G401.6 (cell line): Measurements from ENCODE around the gene DDX11.
"Not testable (repeated sequence)": the region's sequence is repeated elsewhere in the genome, so short reads cannot be mapped to it uniquely, and the experiment has no call there.

Experiments
- FAIRE-seq: peaks from 2 replicates; lab custom pipeline; 2012; peaks lifted over from hg19 to GRCh38; lab: Jason Lieb, UNC

The DDX11 gene

GRCh38 chr12:31073527-31074332 lies at the start of gene DDX11:
Gene DDX11 (plus strand): TSS chr12:31073860. CDS start chr12:31078394, 4,534 bp downstream.
- FAIRE-seq: not testable (repeated sequence)

- no peak for FAIRE-seq
Observed at GRCh38 chr12:31026202-31026601, 47.5 kb upstream of the DDX11 start.

GRCh38 chr12:31027006-31027405 lies 46.7 kb upstream of the DDX11 start:
- FAIRE-seq: not testable (repeated sequence)

- no peak for FAIRE-seq
Observed at GRCh38 chr12:31029468-31029867, 44.2 kb upstream of the DDX11 start.

GRCh38 chr12:31029916-31030562 lies 43.6 kb upstream of the DDX11 start:
- no peak for FAIRE-seq

GRCh38 chr12:31031951-31032335 lies 41.7 kb upstream of the DDX11 start:
- no peak for FAIRE-seq

- no peak for FAIRE-seq
Observed at GRCh38 chr12:31033146-31033545, 40.5 kb upstream of the DDX11 start.

GRCh38 chr12:31033681-31034080 lies 40.0 kb upstream of the DDX11 start:
- no peak for FAIRE-seq

- FAIRE-seq: no peak
Observed at GRCh38 chr12:31034372-31034771, 39.3 kb upstream of the DDX11 start.

GRCh38 chr12:31035226-31035625 lies 38.4 kb upstream of the DDX11 start:
- FAIRE-seq: no peak

GRCh38 chr12:31035967-31036665 lies 37.5 kb upstream of the DDX11 start:
- no peak for FAIRE-seq

- FAIRE-seq: no peak
Observed at GRCh38 chr12:31037028-31037427, 36.6 kb upstream of the DDX11 start.

GRCh38 chr12:31037931-31038330 lies 35.7 kb upstream of the DDX11 start:
- FAIRE-seq: no peak

GRCh38 chr12:31041033-31041564 lies 32.6 kb upstream of the DDX11 start:
- FAIRE-seq: no peak

- FAIRE-seq: not testable (repeated sequence)
Observed at GRCh38 chr12:31050143-31050542, 23.5 kb upstream of the DDX11 start.

- not testable (repeated sequence) for FAIRE-seq
Observed at GRCh38 chr12:31050548-31050947, 23.1 kb upstream of the DDX11 start.

GRCh38 chr12:31051692-31052091 lies 22.0 kb upstream of the DDX11 start:
- not testable (repeated sequence) for FAIRE-seq

- not testable (repeated sequence) for FAIRE-seq
Observed at GRCh38 chr12:31052121-31052520, 21.5 kb upstream of the DDX11 start.

GRCh38 chr12:31052666-31053439 lies 20.8 kb upstream of the DDX11 start:
- FAIRE-seq: not testable (repeated sequence)

GRCh38 chr12:31053944-31054343 lies 19.7 kb upstream of the DDX11 start:
- not testable (repeated sequence) for FAIRE-seq

GRCh38 chr12:31057671-31058070 lies 16.0 kb upstream of the DDX11 start:
- FAIRE-seq: no peak

- not testable (repeated sequence) for FAIRE-seq
Observed at GRCh38 chr12:31066196-31066595, 7.5 kb upstream of the DDX11 start.
